C4-2B (cell line): Measurements from ENCODE around the gene WDR81.
"Not testable (repeated sequence)": the region's sequence is repeated elsewhere in the genome, so short reads cannot be mapped to it uniquely, and the experiment has no call there.

Experiments
- CTCF ChIP-seq: fragments of 450-650 bp; conservative IDR thresholded peaks from 2 replicates; pipeline ENCODE4 v1.5.1; 2017; ENCODE audit warnings: mild to moderate bottlenecking
- ZFX ChIP-seq: fragments of 450-650 bp; IDR thresholded peaks from 2 replicates; pipeline ENCODE4 v1.6.1; 2017

GRCh38 chr17:1699891-1700290 lies 24.6 kb upstream of the WDR81 start:
- TF ChIP-seq CTCF, ZFX: not testable (repeated sequence)
